T-helper 1 cell treated with Interleukin-12 subunit alpha and Interleukin-12 subunit beta and Interleukin-4 antibody, amounts not matched to agents 30 μg/mL and 1 μg/mL, for 36 hours (primary cell): ENCODE results near the gene ARFGAP2.
"Not testable (repeated sequence)": the region's sequence is repeated elsewhere in the genome, so short reads cannot be mapped to it uniquely, and the experiment has no call there.

Experiments
- H3K27ac Mint-ChIP-seq: one replicate; pipeline ENCODE4 v1.8.0; 2021; ENCODE audit warnings: mild to moderate bottlenecking, mixed read lengths
- H3K27me3 Mint-ChIP-seq: one replicate; pipeline ENCODE4 v1.8.0; 2021; ENCODE audit warnings: low read depth, mixed read lengths
- H3K36me3 Mint-ChIP-seq: one replicate; pipeline ENCODE4 v1.8.0; 2021; ENCODE audit warnings: low read depth, mixed read lengths
- H3K4me1 Mint-ChIP-seq: one replicate; pipeline ENCODE4 v1.8.0; 2021; ENCODE audit warnings: low read depth, mixed read lengths
- H3K4me3 Mint-ChIP-seq: one replicate; pipeline ENCODE4 v1.8.0; 2021; ENCODE audit warnings: mild to moderate bottlenecking, moderate library complexity, mixed read lengths
- H3K9me3 Mint-ChIP-seq: one replicate; pipeline ENCODE4 v1.8.0; 2021; ENCODE audit warnings: mixed read lengths

Gene ARFGAP2

GRCh38 chr11:47176328-47177228 is at the start of gene ARFGAP2:
ARFGAP2 (minus strand) TSS chr11:47176879; CDS start chr11:47176853, 26 bp downstream.
- Mint-ChIP-seq H3K9me3 (no peaks in the 10 kb centered on the region), H3K4me1 (peaks cover 34% of the 10 kb centered on the region), H3K27me3 (no peaks in the 10 kb centered on the region), H3K4me3 (peak within 1 kb of the TSS; percentile 97), H3K27ac (peak within 1 kb of the TSS; percentile 99), H3K36me3 (peaks cover 16% of the 10 kb centered on the region)

- Mint-ChIP-seq H3K27ac (peak overlapping the region; percentile 82), H3K9me3 (no peaks in the 10 kb centered on the region), H3K27me3 (no peaks in the 10 kb centered on the region), H3K36me3 (peaks cover 47% of the 10 kb centered on the region), H3K4me3 (no peak overlapping the region), H3K4me1 (peaks cover 30% of the 10 kb centered on the region)
These were observed 49.1 kb upstream of the ARFGAP2 start for GRCh38 chr11:47225552-47226400.

GRCh38 chr11:47222696-47223095 is 46.0 kb upstream of the ARFGAP2 start:
- Mint-ChIP-seq H3K27me3 (no peaks in the 10 kb centered on the region), H3K36me3 (peaks cover 47% of the 10 kb centered on the region), H3K4me3 (no peak overlapping the region), H3K4me1 (peaks cover 39% of the 10 kb centered on the region), H3K9me3 (no peaks in the 10 kb centered on the region), H3K27ac (no peak overlapping the region)

- no peaks in the 10 kb centered on the region for H3K27me3 Mint-ChIP-seq
- peaks cover 48% of the 10 kb centered on the region for H3K36me3 Mint-ChIP-seq
- H3K9me3 Mint-ChIP-seq = no peaks in the 10 kb centered on the region
- peaks cover 37% of the 10 kb centered on the region for H3K4me1 Mint-ChIP-seq
- peak overlapping the region; percentile 46 for H3K27ac Mint-ChIP-seq
- H3K4me3 Mint-ChIP-seq = peak overlapping the region; percentile 4
These were observed 43.7 kb upstream of the ARFGAP2 start for GRCh38 chr11:47220401-47220821.

GRCh38 chr11:47216121-47216798 is 39.6 kb upstream of the ARFGAP2 start:
- Mint-ChIP-seq H3K9me3 (no peaks in the 10 kb centered on the region), H3K36me3 (peaks cover 37% of the 10 kb centered on the region), H3K4me1 (peaks cover 38% of the 10 kb centered on the region), H3K27me3 (no peaks in the 10 kb centered on the region), H3K4me3 (peak overlapping the region; percentile 94), H3K27ac (peak overlapping the region; percentile 99)

GRCh38 chr11:47215366-47215910 is 38.8 kb upstream of the ARFGAP2 start:
- peak overlapping the region; percentile 94 for H3K4me3 Mint-ChIP-seq
- H3K36me3 Mint-ChIP-seq = peaks cover 35% of the 10 kb centered on the region
- H3K27ac Mint-ChIP-seq = peak overlapping the region; percentile 99
- H3K9me3 Mint-ChIP-seq = no peaks in the 10 kb centered on the region
- peaks cover 37% of the 10 kb centered on the region for H3K4me1 Mint-ChIP-seq
- no peaks in the 10 kb centered on the region for H3K27me3 Mint-ChIP-seq

GRCh38 chr11:47213950-47214565 is 37.4 kb upstream of the ARFGAP2 start:
- Mint-ChIP-seq H3K9me3 (no peaks in the 10 kb centered on the region), H3K27me3 (no peaks in the 10 kb centered on the region), H3K36me3 (peaks cover 26% of the 10 kb centered on the region), H3K4me1 (peaks cover 31% of the 10 kb centered on the region), H3K27ac (peak overlapping the region; percentile 100), H3K4me3 (peak overlapping the region; percentile 98)

GRCh38 chr11:47212938-47213337 is 36.3 kb upstream of the ARFGAP2 start:
- Mint-ChIP-seq H3K27ac (no peak overlapping the region), H3K4me1 (peaks cover 25% of the 10 kb centered on the region), H3K9me3 (no peaks in the 10 kb centered on the region), H3K27me3 (no peaks in the 10 kb centered on the region), H3K36me3 (peaks cover 19% of the 10 kb centered on the region), H3K4me3 (no peak overlapping the region)

- Mint-ChIP-seq H3K36me3 (no peaks in the 10 kb centered on the region), H3K4me3 (no peak overlapping the region), H3K9me3 (no peaks in the 10 kb centered on the region), H3K4me1 (peaks cover 4% of the 10 kb centered on the region), H3K27me3 (peaks cover 7% of the 10 kb centered on the region), H3K27ac (no peak overlapping the region)
These were observed 31.9 kb upstream of the ARFGAP2 start for GRCh38 chr11:47208628-47209027.

GRCh38 chr11:47208008-47208552 is 31.4 kb upstream of the ARFGAP2 start:
- not testable (repeated sequence) for H3K27me3 Mint-ChIP-seq, H3K9me3 Mint-ChIP-seq, H3K27ac Mint-ChIP-seq, H3K4me1 Mint-ChIP-seq, H3K4me3 Mint-ChIP-seq, H3K36me3 Mint-ChIP-seq

GRCh38 chr11:47207459-47207858 is 30.8 kb upstream of the ARFGAP2 start:
- Mint-ChIP-seq H3K36me3 (no peaks in the 10 kb centered on the region), H3K27me3 (peaks cover 7% of the 10 kb centered on the region), H3K9me3 (no peaks in the 10 kb centered on the region), H3K4me1 (peaks cover 2% of the 10 kb centered on the region), H3K27ac (no peak overlapping the region), H3K4me3 (no peak overlapping the region)

- H3K4me3 Mint-ChIP-seq, H3K27me3 Mint-ChIP-seq, H3K36me3 Mint-ChIP-seq, H3K27ac Mint-ChIP-seq, H3K4me1 Mint-ChIP-seq, H3K9me3 Mint-ChIP-seq: not testable (repeated sequence)
These were observed 29.9 kb upstream of the ARFGAP2 start for GRCh38 chr11:47206577-47206976.

GRCh38 chr11:47204637-47204989 is 27.9 kb upstream of the ARFGAP2 start:
- H3K4me3 Mint-ChIP-seq = no peak overlapping the region
- H3K27me3 Mint-ChIP-seq = peaks cover 7% of the 10 kb centered on the region
- no peaks in the 10 kb centered on the region for H3K9me3 Mint-ChIP-seq
- no peaks in the 10 kb centered on the region for H3K36me3 Mint-ChIP-seq
- no peaks in the 10 kb centered on the region for H3K4me1 Mint-ChIP-seq
- H3K27ac Mint-ChIP-seq = no peak overlapping the region
